Activated naive CD4-positive, alpha-beta T cell treated with anti-CD3 and anti-CD28 coated beads, Interleukin-2, amount 50 U/mL, for 72 hours (primary cell): ENCODE results near the gene DNAH5. TPM values are rescaled to one million over a fixed set of nuclear protein-coding genes. Genes with fewer than 3 reads are reported as not detected.
A peak's percentile ranks its signal among the peaks of the same experiment; 100 is the strongest.
"Not testable (repeated sequence)": the region's sequence is repeated elsewhere in the genome, so short reads cannot be mapped to it uniquely, and the experiment has no call there.

Source experiments
- ATAC-seq, 2 donors: fragments of 150-1000 bp; cut with Tn5 transposase; 2 replicates each; pipeline ENCODE4 v1.10.0; 2021; ENCODE audit warnings: mild to moderate bottlenecking in 2 of 2, moderate library complexity in 2 of 2
- DNase-seq, 2 donors: peaks; one replicate each; pipeline ENCODE4 v3.0.0; 2021 to 2022; ENCODE audit warnings: low spot score in 2 of 2
- H3K27ac Mint-ChIP-seq, 2 donors: one replicate each; pipeline ENCODE4 v1.8.0; 2022; ENCODE audit warnings: mild to moderate bottlenecking in 2 of 2, mixed read lengths in 2 of 2
- H3K36me3 Mint-ChIP-seq, 2 donors: one replicate each; pipeline ENCODE4 v1.8.0; 2022; ENCODE audit warnings: mixed read lengths in 2 of 2
- H3K9me3 Mint-ChIP-seq, 2 donors: one replicate each; pipeline ENCODE4 v1.8.0; 2022; ENCODE audit warnings: mixed read lengths in 2 of 2
- total RNA-seq, 2 donors: library from RNA; stranded (reverse); gene quantifications; one replicate each; pipeline ENCODE4 v1.2.3, GENCODE V29; 2022

Gene DNAH5
- not detected for total RNA-seq

- H3K36me3 Mint-ChIP-seq = no peaks in the 10 kb centered on the region
- no peak for DNase-seq
- no peak for ATAC-seq
- H3K27ac Mint-ChIP-seq = no peak within 1 kb of the TSS
- H3K9me3 Mint-ChIP-seq = peaks cover 0 to 5% of the 10 kb centered on the region in 2 donors
These were observed at the start of gene DNAH5 for GRCh38 chr5:13944560-13945199. TSS of gene DNAH5 (minus strand) at chr5:13944688. CDS start at chr5:13944438, 250 bp downstream.

GRCh38 chr5:13993926-13994325, 49.4 kb upstream of the DNAH5 start:
- Mint-ChIP-seq H3K9me3 (peaks cover 5 to 6% of the 10 kb centered on the region in 2 donors), H3K27ac (no peak overlapping the region), H3K36me3 (no peaks in the 10 kb centered on the region)
- ATAC-seq (no peak), DNase-seq (no peak)

- DNase-seq (no peak), ATAC-seq (no peak)
- H3K36me3 Mint-ChIP-seq = no peaks in the 10 kb centered on the region
- H3K27ac Mint-ChIP-seq = no peak overlapping the region
- peaks cover 5 to 6% of the 10 kb centered on the region in 2 donors for H3K9me3 Mint-ChIP-seq
These were observed 48.3 kb upstream of the DNAH5 start for GRCh38 chr5:13992795-13993194.

- no peaks in the 10 kb centered on the region for H3K36me3 Mint-ChIP-seq
- H3K27ac Mint-ChIP-seq = no peak overlapping the region
- no peak for ATAC-seq
- H3K9me3 Mint-ChIP-seq = no peaks in the 10 kb centered on the region
- no peak for DNase-seq
These were observed 46.9 kb upstream of the DNAH5 start for GRCh38 chr5:13991365-13991764.

- no peaks in the 10 kb centered on the region for H3K9me3 Mint-ChIP-seq
- DNase-seq (no peak), ATAC-seq (no peak)
- H3K27ac Mint-ChIP-seq = no peak overlapping the region
- H3K36me3 Mint-ChIP-seq = no peaks in the 10 kb centered on the region
These were observed 46.4 kb upstream of the DNAH5 start for GRCh38 chr5:13990896-13991295.

- DNase-seq (no peak), ATAC-seq (no peak)
- no peaks in the 10 kb centered on the region for H3K9me3 Mint-ChIP-seq
- H3K27ac Mint-ChIP-seq = no peak overlapping the region
- H3K36me3 Mint-ChIP-seq = no peaks in the 10 kb centered on the region
These were observed 45.3 kb upstream of the DNAH5 start for GRCh38 chr5:13989832-13990231.

GRCh38 chr5:13987843-13988464, 43.5 kb upstream of the DNAH5 start:
- H3K9me3 Mint-ChIP-seq = no peaks in the 10 kb centered on the region
- H3K27ac Mint-ChIP-seq = no peak overlapping the region
- DNase-seq (peak in 1 of 2 donors; percentile 32), ATAC-seq (no peak)
- no peaks in the 10 kb centered on the region for H3K36me3 Mint-ChIP-seq

GRCh38 chr5:13985731-13986418, 41.4 kb upstream of the DNAH5 start:
- ATAC-seq (no peak), DNase-seq (no peak)
- no peaks in the 10 kb centered on the region for H3K36me3 Mint-ChIP-seq
- H3K27ac Mint-ChIP-seq = no peak overlapping the region
- no peaks in the 10 kb centered on the region for H3K9me3 Mint-ChIP-seq

- not testable (repeated sequence) for DNase-seq, H3K36me3 Mint-ChIP-seq, ATAC-seq, H3K27ac Mint-ChIP-seq, H3K9me3 Mint-ChIP-seq
These were observed 40.4 kb upstream of the DNAH5 start for GRCh38 chr5:13984888-13985287.

- H3K36me3 Mint-ChIP-seq = no peaks in the 10 kb centered on the region
These were observed 32.7 kb upstream of the DNAH5 start for GRCh38 chr5:13976867-13977830.

GRCh38 chr5:13976223-13976622, 31.7 kb upstream of the DNAH5 start:
- no peak for DNase-seq
- no peak for ATAC-seq
- no peaks in the 10 kb centered on the region for H3K36me3 Mint-ChIP-seq
- H3K9me3 Mint-ChIP-seq = peaks cover 8 to 13% of the 10 kb centered on the region in 2 donors
- H3K27ac Mint-ChIP-seq = no peak overlapping the region

More at GRCh38 chr5:13976867-13977830, 32.7 kb upstream of the DNAH5 start:
- DNase-seq (no peak), ATAC-seq (no peak)
- H3K27ac Mint-ChIP-seq = no peak overlapping the region
- peaks cover 8 to 13% of the 10 kb centered on the region in 2 donors for H3K9me3 Mint-ChIP-seq

- Mint-ChIP-seq H3K36me3 (no peaks in the 10 kb centered on the region), H3K9me3 (peaks cover 2 to 7% of the 10 kb centered on the region in 2 donors), H3K27ac (no peak overlapping the region)
- ATAC-seq = no peak
- no peak for DNase-seq
These were observed 30.8 kb upstream of the DNAH5 start for GRCh38 chr5:13975246-13975645.

GRCh38 chr5:13973724-13974123, 29.2 kb upstream of the DNAH5 start:
- DNase-seq (no peak), ATAC-seq (no peak)
- no peaks in the 10 kb centered on the region for H3K36me3 Mint-ChIP-seq
- no peak overlapping the region for H3K27ac Mint-ChIP-seq
- H3K9me3 Mint-ChIP-seq = peaks cover 5 to 6% of the 10 kb centered on the region in 2 donors

- Mint-ChIP-seq H3K9me3 (peaks cover 10 to 17% of the 10 kb centered on the region in 2 donors), H3K27ac (no peak overlapping the region), H3K36me3 (no peaks in the 10 kb centered on the region)
- DNase-seq (no peak), ATAC-seq (no peak)
These were observed 27.5 kb upstream of the DNAH5 start for GRCh38 chr5:13972029-13972428.

GRCh38 chr5:13957032-13957645, 12.7 kb upstream of the DNAH5 start:
- Mint-ChIP-seq H3K27ac (no peak overlapping the region), H3K9me3 (peaks cover 5 to 6% of the 10 kb centered on the region in 2 donors), H3K36me3 (no peaks in the 10 kb centered on the region)
- ATAC-seq = peak in 1 of 2 donors; percentile 43
- DNase-seq = no peak

- peaks cover 5 to 6% of the 10 kb centered on the region in 2 donors for H3K9me3 Mint-ChIP-seq
- no peaks in the 10 kb centered on the region for H3K36me3 Mint-ChIP-seq
- H3K27ac Mint-ChIP-seq = no peak overlapping the region
- DNase-seq (no peak), ATAC-seq (no peak)
These were observed 12.0 kb upstream of the DNAH5 start for GRCh38 chr5:13956471-13956870.
